HL-60/S4 treated with phorbol 12-myristate 13-acetate at 8.2 ng/mL for 4 days and 3 days (cell line): Measurements from ENCODE around the gene CD300LF.

Experiments
- in situ Hi-C: fragments of 300-500 bp; cut with MboI; formaldehyde crosslinking; loops from 2 replicates; pipeline ENCODE4 v1.15.0; 2022; ENCODE audit warnings: low sequenced_read_pairs

Gene CD300LF

DNA sequence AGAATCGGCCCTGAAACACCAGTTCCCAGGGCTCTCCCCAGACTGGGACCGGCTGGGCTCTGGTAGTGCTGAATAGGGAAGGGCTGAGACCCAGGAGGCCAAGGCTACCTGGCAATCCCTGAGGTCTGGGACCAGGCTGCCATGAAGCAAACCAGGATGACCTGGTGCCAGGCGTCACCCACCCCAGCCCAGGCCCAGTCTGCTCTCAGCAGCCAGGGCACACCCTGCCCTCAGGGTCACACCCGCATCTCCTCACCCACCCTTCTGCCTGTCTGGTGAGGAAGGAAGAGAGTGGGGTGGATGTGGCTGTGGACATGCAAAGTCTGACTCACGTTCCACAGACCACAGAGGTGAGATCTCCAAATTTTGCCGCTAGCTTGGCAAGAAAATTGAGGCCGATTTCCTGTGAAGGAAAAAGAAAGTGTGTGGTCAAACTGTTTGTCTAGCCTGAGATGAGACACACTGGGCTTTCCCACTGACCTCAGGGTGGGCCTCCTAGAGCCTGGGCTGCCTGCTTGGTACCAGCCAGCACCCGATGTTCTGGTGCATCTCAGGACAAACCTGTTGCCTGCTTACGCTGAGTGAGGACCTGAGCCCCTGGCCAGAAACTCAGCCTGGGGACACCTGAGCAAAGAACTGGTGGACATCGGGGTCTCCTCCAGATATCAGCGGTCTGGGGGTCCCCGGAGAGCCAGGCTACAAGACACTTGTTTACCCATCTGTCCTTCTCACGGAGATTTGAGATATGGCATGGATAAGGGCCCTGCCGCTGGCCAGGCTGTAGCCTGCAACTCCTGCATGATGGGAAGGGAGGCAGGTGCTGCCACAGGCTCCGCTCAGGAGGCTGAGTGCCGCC is 18.0 kb upstream of the CD300LF start:
- in situ Hi-C loops: no loop called here

DNA sequence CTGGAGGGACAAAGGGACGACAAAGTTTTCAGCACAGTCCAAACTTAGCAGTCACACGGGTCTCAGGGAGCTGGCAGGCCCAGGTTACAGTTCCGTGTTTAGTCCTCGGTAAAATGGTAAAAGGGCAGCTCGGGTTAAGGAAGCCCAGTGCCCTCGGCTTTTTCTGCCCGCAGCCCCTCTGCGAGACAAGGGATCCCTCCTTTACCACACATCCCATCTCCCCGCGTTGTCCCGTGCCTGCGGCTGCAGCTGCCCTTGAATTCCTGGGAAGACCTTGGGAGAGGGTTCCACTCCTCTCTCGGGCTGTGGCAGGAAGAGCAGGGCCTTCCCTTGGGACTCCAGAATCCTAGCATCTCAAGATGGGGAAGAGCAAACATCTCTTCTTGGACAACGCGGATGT is 17.1 kb upstream of the CD300LF start:
- in situ Hi-C loops: no loop called here

DNA sequence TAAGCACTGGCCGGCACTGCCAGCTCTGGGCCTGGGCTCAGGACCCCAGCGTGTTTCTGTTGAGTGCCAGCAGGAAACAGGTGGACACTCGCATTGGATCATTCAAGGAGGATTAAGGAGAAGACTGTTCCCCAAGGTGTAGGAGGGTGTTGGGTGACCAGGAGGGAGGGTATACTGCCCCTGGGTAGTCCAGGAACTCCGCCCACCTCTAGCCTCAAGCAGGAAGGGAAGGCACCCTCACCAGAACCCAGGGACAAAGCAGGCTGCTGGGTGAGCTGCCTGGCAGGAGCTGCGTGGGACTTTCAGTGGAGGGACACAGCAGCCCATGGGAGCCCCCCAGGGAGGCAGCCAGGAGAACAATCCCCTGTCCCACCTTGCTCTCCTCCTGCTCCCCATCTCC is 16.6 kb upstream of the CD300LF start:
- in situ Hi-C loops: no loop called here

DNA sequence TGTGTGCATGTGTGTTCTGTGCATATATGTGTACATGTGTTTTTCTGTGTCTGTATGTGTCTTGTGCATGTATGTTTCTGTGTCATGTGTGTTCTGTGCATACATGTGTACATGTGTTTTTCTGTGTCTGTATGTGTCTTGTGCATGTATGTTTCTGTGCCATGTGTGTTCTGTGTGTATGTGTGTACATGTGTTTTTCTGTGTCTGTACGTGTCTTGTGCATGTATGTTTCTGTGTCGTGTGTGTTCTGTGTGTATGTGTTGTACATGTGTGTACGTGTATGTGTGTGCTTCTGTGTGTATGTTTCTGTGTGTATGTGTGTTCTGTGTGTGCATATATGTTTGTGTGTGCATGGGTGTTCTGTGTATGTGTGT is 16.0 kb upstream of the CD300LF start:
- in situ Hi-C loops: no loop called here

- in situ Hi-C loops: no loop called here
These were observed 15.4 kb upstream of the CD300LF start for GRCh38 chr17:74728033-74728701.

- in situ Hi-C loops: no loop called here
These were observed 12.4 kb upstream of the CD300LF start for GRCh38 chr17:74725111-74725510.

- in situ Hi-C loops: no loop called here
These were observed 11.2 kb upstream of the CD300LF start for GRCh38 chr17:74723891-74724290.

DNA sequence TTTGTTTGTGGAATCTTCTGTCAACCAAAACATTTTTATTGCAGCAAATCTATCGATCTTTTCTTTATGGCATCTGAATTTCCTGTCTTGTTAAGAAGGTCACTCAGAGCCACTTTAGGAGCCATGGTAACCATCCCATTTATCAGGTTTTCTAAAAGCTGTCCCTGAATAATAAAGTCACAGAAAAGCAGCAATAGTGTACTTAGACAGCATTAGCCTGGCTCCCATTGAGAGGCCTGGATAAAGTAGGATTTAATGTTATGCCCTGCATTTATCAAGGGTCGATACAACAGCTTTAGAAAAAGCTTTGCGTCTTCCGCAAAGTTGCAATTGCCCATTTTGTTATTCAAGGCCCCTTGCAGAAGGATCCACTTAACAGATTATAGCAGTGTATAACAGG is 10.1 kb upstream of the CD300LF start:
- in situ Hi-C loops: no loop called here

DNA sequence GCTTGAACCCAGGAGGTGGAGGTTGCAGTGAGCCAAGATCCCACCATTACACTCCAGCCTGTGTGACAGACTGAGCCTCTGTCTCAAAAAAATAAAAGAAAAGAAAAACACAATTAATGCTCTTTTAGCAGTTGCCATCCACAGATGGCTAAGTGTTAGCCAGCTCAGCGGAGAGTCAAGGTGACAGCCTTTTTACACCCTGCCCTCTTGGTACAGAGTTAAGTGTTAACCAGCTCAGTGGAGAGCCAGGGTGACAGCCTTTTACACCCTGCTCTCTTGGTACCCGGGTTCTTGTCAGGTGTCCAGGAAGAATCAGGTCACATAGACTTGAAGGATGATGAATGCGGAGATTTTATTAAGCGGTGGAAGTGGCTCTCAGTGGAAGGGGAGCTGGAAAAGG is 7.8 kb upstream of the CD300LF start:
- in situ Hi-C loops: no loop called here

DNA sequence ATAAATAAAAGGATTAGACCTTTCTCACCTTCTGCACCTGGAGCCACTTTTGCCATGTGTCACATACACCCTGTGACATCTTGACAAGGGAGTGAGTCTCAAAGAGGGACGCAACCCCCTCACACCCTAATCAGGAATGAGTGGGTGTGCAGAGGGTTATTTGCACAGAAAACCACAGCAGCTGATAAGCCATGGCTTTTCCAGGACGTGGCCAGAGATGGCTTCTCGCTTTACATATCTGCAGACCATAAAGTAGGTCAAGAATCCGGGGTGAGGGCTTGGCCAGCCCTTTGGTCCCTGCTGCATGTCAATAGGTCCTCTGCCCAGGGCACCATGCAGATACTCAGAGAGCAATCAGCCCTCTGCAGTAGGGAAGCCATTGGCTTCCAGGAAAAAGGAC is 2.4 kb upstream of the CD300LF start:
- in situ Hi-C loops: no loop called here

DNA sequence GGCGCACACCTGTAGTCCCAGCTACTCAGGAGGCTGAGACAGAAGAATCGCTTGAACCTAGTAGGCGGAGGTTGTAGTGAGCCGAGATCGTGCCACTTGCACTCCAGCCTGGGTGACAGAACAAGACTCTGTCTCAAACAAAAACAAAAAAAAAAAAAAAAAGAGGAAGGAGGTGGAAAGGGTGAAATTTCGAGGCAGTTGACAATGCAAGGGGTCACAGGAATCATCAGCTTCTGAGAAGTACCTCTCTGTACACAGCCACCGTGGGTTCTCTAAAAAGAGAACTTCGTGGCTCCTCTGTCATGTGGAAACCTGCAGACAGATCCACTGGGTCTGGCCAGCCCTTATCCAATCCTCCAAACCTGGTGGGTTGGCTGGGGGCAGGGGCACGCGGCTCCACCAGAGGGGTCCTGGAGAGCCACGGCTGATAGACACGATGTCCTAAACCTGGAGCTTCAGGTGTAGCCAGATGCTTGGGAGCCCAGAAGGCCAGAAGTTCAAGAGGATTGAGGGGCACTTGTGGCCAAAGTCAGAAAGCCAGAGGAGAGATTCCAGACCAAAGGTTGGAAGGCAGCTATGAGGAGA is 540 bp upstream of the CD300LF start:
- in situ Hi-C loops: no loop called here

GRCh38 chr17:74712301-74712700 is 422 bp downstream of the CD300LF start:
- in situ Hi-C loops: no loop called here

- in situ Hi-C loops: no loop called here
These were observed 1.5 kb downstream of the CD300LF start for GRCh38 chr17:74711058-74711824.

DNA sequence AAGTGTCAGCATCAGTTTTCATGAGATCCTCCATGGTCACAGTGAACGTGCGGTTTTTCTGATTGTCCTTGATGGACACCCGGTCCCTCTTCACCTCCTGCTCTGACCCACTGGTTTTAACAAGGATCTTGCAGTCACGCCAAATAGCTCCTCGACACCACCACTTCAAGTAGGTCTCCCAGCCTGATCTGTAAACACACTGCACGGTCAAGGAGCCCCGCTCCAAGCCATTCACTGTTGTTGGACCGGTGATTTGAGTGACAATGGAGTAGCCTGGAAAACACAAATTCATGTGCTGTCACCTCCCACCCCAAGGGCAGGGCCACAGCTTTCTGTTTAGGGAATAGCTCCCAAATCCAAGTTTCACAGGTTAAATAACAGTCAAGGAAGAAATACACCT is 8.2 kb downstream of the CD300LF start:
- in situ Hi-C loops: no loop called here

DNA sequence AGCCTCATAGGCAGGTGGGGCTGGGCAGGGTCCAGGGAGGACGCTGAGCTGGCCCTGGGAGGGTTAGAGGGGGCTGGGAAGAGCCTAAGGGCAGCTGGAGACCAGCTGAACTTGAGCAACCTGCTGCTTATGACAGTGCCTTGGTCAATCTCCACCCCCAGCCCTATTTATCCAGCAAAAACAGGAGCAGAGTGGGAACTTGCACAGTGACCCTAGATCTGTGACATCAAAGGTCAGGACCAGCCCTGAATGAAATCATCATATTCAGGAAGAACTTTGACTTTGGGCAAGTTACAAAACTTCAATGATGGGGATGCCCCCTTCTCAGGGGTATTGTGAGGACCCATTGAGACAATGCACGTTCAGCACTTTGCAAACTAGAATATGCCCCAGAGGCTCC is 9.4 kb downstream of the CD300LF start:
- in situ Hi-C loops: no loop called here

DNA sequence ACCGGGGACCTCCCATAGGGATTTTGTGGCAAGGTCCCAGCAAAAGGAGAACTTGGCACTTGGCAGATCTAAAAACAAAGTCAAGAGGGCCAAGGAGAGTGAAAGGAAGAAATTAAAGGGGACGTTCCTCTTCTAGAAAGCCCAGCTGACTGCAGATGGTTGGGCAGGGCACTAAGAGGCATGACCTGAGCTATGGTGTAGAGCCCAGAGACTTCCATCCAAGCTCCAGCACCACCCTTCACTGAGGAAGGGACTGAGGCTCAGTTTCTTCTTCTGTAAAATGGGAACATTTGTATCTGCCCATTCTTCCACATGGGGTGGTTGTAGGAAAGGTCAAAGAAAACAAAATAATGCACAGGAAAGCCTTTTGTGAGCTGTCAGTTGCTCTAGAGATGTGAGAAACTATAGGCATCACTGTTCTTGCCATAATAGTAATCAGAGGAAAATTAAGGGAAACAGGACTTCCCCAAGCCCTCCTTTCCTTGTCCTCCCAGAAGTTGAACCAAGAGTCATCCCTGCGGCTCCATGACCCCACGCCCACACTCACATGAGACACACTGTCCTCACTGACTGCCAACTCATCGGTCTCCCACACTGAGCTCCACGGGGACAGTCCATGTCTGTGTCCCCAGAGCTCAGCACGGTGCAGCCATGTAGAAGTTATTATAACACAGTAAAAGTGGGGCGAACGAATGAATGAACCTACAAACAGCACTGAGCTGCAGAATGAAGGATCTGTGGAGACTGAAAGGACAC is 10.4 kb downstream of the CD300LF start:
- in situ Hi-C loops: no loop called here

DNA sequence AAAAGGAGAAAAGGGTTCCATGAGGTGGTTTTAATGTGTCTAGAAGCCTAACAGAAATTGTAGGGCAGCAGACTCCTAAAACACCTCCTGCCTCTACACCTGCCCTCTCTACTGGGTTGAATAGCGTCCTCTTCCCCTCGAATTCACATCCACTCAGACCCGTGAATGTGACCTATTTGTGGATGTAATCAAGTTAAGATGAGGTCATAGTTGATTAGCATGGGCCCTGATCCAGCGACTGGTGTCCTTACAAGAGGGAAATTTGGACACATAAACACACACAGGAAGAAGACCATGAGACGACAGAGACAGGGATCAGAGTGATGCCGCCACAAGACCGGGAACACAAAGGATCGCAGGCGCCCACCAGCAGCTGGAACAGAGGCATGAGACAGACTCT is 13.5 kb downstream of the CD300LF start:
- in situ Hi-C loops: no loop called here

DNA sequence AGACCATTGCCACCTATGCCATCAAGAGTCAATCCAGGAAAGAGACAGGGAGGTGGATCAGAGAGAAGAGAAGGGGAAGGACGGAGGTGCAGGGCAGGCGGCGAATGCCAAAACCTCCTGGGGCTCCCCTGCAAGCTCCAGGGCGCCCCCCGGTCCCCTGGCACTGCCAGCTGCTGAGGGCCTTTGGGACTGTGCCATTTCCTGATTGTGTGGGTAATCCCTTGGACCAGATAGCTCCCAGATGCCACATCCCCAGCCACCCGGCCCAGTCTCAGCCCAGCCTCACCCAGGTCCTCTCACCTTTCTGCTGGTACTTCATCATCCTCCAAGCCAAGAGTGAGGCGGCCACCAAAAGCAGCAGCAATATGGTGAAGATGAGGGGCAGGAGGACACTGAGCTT is 14.7 kb downstream of the CD300LF start:
- in situ Hi-C loops: no loop called here

GRCh38 chr17:74697515-74697914 is 15.2 kb downstream of the CD300LF start:
- in situ Hi-C loops: no loop called here

DNA sequence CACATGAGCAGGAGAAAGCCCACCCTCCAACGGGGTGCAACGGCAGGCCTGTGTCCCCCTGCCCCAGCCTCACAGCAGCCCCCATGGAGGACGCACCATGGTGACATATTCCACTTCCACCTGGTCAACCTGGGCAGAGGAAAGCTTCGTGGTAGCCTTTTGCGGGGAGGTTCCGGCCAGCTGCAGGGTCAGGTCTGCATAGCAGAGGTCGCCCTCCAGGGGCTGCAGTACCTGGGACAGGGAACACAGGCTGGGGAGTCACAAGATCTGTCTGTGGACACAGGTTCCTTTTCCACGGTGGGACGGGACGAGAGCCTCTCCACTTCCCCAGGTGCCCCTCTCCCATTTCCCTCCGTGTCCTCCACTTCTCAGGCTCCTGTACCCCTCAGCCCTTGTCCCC is 17.1 kb downstream of the CD300LF start:
- in situ Hi-C loops: no loop called here

- in situ Hi-C loops: no loop called here
These were observed 18.6 kb downstream of the CD300LF start for GRCh38 chr17:74694081-74694480.
